GM12878 (cell line): Measurements from ENCODE around the gene TMEM237. TPM values are rescaled to one million over a fixed set of nuclear protein-coding genes. Genes with fewer than 3 reads are reported as not detected.
A peak's percentile ranks its signal among the peaks of the same experiment; 100 is the strongest.

Experiments used
- ATAC-seq: fragments of 200-7000 bp; cut with Tn5 transposase; 3 replicates; pipeline ENCODE4 v1.9.1; 2020; ENCODE audit warnings: mild to moderate bottlenecking, moderate library complexity
- BruUV-seq: library from RNA; stranded (reverse); fragments of 400-500 nt; replicated peaks from 2 replicates; lab custom pipeline; 2021; lab: Mats Ljungman, UMichigan
- CTCF ChIA-PET: fragments of 300-600 bp; sonication (Branson Sonifier 250); formaldehyde crosslinking; extraction: SDS; loops from one replicate; lab custom pipeline; 2021; ENCODE audit warnings: inconsistent platforms; lab: Yijun Ruan, JAX
- POLR2A ChIA-PET: fragments of 350-600 bp; formaldehyde crosslinking; extraction: SDS; loops from one replicate; lab custom pipeline; 2021; ENCODE audit warnings: inconsistent platforms; lab: Charles Lee
- RAD21 ChIA-PET: fragments of 300-600 bp; sonication (Branson Sonifier 250); formaldehyde crosslinking; loops from one replicate; lab custom pipeline; 2023; ENCODE audit warnings: antibody characterized with exemption; ENCODE audit not compliant: unreplicated experiment; lab: Charles Lee
- SMC1A ChIA-PET: fragments of 300-600 bp; sonication (Branson Sonifier 250); formaldehyde crosslinking; loops from one replicate; lab custom pipeline; 2023; ENCODE audit not compliant: unreplicated experiment, uncharacterized antibody; lab: Charles Lee
- DNase-seq: peaks from one replicate; pipeline ENCODE4 v3.0.0-alpha.2; 2011; ENCODE audit warnings: low read depth, low spot score
- FAIRE-seq: peaks from 3 replicates; lab custom pipeline; 2011; peaks lifted over from hg19 to GRCh38; lab: Jason Lieb, UNC
- H2AFZ ChIP-seq: 2 replicates; pipeline ENCODE4 v1.6.0; 2011; ENCODE audit warnings: low read depth, low read length, control low read depth; ENCODE audit not compliant: control insufficient read depth
- H3K27ac ChIP-seq: 2 replicates; pipeline ENCODE4 v1.5.1; 2011; ENCODE audit warnings: control low read depth; ENCODE audit not compliant: control insufficient read depth, insufficient read depth
- H3K27me3 ChIP-seq, 2 experiments: replicated peaks in 1 of 2; 2 replicates each; pipeline versions ENCODE4 v1.6.0 to v1.6.1; 2011; ENCODE audit warnings: low read length in 1 of 2; ENCODE audit not compliant: control insufficient read depth in 2 of 2, insufficient read depth in 2 of 2
- H3K36me3 ChIP-seq, 2 experiments: 2 replicates each; pipeline ENCODE4 v1.5.1; 2011; ENCODE audit warnings: low read length in 1 of 2; ENCODE audit not compliant: control insufficient read depth in 2 of 2, insufficient read depth in 2 of 2
- H3K4me1 ChIP-seq: 2 replicates; pipeline ENCODE4 v1.6.1; 2011; ENCODE audit warnings: mild to moderate bottlenecking, low read length, moderate library complexity, mixed read lengths; ENCODE audit not compliant: control insufficient read depth, insufficient read depth
- H3K4me2 ChIP-seq: 2 replicates; pipeline ENCODE4 v1.6.0; 2011; ENCODE audit warnings: control low read depth; ENCODE audit not compliant: control insufficient read depth, insufficient read depth
- H3K4me3 ChIP-seq: fragments of 200-600 bp; sonication (generic); 2 replicates; pipeline ENCODE4 v1.5.1; 2016
- H3K79me2 ChIP-seq: 2 replicates; pipeline ENCODE4 v1.6.0; 2011; ENCODE audit warnings: low read length; ENCODE audit not compliant: control insufficient read depth, insufficient read depth
- H3K9ac ChIP-seq: 2 replicates; pipeline ENCODE4 v1.8.0; 2011; ENCODE audit warnings: low read length, control low read depth, mixed read lengths; ENCODE audit not compliant: control insufficient read depth, insufficient read depth
- H3K9me3 ChIP-seq: replicated peaks from 3 replicates; pipeline ENCODE4 v1.5.1; 2011; ENCODE audit warnings: mild to moderate bottlenecking, low read length; ENCODE audit not compliant: control insufficient read depth, insufficient read depth
- H4K20me1 ChIP-seq: 2 replicates; pipeline ENCODE4 v1.6.0; 2011; ENCODE audit not compliant: control insufficient read depth, insufficient read depth
- ASH2L ChIP-seq: fragments of 300-600, 200-600 bp; sonication (generic); IDR thresholded peaks from 2 replicates; pipeline ENCODE4 v1.6.1; 2017; ENCODE audit warnings: low read depth, mild to moderate bottlenecking, borderline replicate concordance
- BRCA1 ChIP-seq: IDR thresholded peaks from 2 replicates; pipeline ENCODE4 v1.6.1; 2011; ENCODE audit warnings: low read depth, low read length, improper control_type of control experiment
- CHD2 ChIP-seq: IDR thresholded peaks from 2 replicates; pipeline ENCODE4 v1.6.1; 2011; ENCODE audit warnings: low read depth, low read length, improper control_type of control experiment, borderline replicate concordance
- CHD4 ChIP-seq: fragments of 200-600 bp; sonication (generic); IDR thresholded peaks from 2 replicates; pipeline ENCODE4 v1.6.1; 2016; ENCODE audit warnings: mild to moderate bottlenecking
- HDGF ChIP-seq: fragments of 450-650 bp; IDR thresholded peaks from 2 replicates; pipeline ENCODE4 v1.6.1; 2016; ENCODE audit warnings: antibody characterized with exemption
- JUND ChIP-seq: IDR thresholded peaks from 2 replicates; pipeline ENCODE4 v1.6.1; 2012; ENCODE audit warnings: low read depth, mild to moderate bottlenecking, low read length, improper control_type of control experiment, moderate library complexity
- LARP7 ChIP-seq: fragments of 450-650 bp; IDR thresholded peaks from 2 replicates; pipeline ENCODE4 v1.6.1; 2017; ENCODE audit warnings: mild to moderate bottlenecking
- NFYA ChIP-seq: IDR thresholded peaks from 2 replicates; pipeline ENCODE4 v1.6.1; 2011; ENCODE audit warnings: low read depth, mild to moderate bottlenecking, low read length, improper control_type of control experiment, borderline replicate concordance
- RUNX3 ChIP-seq: IDR thresholded peaks from 2 replicates; pipeline ENCODE4 v1.6.1; 2012; ENCODE audit warnings: low read length, inconsistent platforms
- SMAD1 ChIP-seq: fragments of 450-650 bp; IDR thresholded peaks from 2 replicates; pipeline ENCODE4 v1.6.1; 2018; ENCODE audit warnings: mild to moderate bottlenecking, low read depth; ENCODE audit not compliant: partially characterized antibody
- SMARCA5 ChIP-seq: fragments of 450-650 bp; IDR thresholded peaks from 2 replicates; pipeline ENCODE4 v1.6.1; 2017; ENCODE audit warnings: mild to moderate bottlenecking
- SMC3 ChIP-seq: IDR thresholded peaks from 2 replicates; pipeline ENCODE4 v1.6.1; 2011; ENCODE audit warnings: low read length, improper control_type of control experiment, borderline replicate concordance
- ZNF207 ChIP-seq: fragments of 450-650 bp; IDR thresholded peaks from 2 replicates; pipeline ENCODE4 v1.6.1; 2014; ENCODE audit warnings: antibody characterized with exemption, mild to moderate bottlenecking, borderline replicate concordance
- WGBS: methylation state at CpG from one replicate; pipeline ENCODE4 v1.1.6; 2016; ENCODE audit warnings: low lambda C conversion rate; ENCODE audit not compliant: insufficient replicate concordance, insufficient coverage; ENCODE audit errors: missing lambda C conversion rate; 5-methylcytosine and 5-hydroxymethylcytosine counted together
- in situ Hi-C: fragments of 300-500 bp; cut with MboI; formaldehyde crosslinking; loops from 9 replicates; pipeline ENCODE4 v1.14.3; 2018; ENCODE audit warnings: mixed read lengths
- intact Hi-C: fragments of 100-400 bp; cut with micrococcal nuclease; formaldehyde crosslinking; loops from one replicate; pipeline ENCODE4 v1.14.2; 2022; ENCODE audit not compliant: unreplicated experiment
- polyA plus RNA-seq, 11 experiments: library from polyadenylated mRNA; depleted of rRNA in 4 of 11; unstranded in 6 of 11; stranded (reverse) in 5 of 11; fragments of >200 nt; fragmentation: Nextera tagmentation in 4 of 11; fragmentation: Illumina TruSeq in 1 of 11; extraction: Ambion mirVana in 4 of 11; extraction: Trizol in 1 of 11; gene quantifications; 1 replicate in 1 of 11; 2 replicates in 10 of 11; pipeline versions ENCODE4 v1.2.1 to v1.2.3, GENCODE V29; 2011 to 2016; ENCODE audit warnings: inconsistent platforms in 2 of 11, missing spikeins in 2 of 11, low read depth in 1 of 11
- total RNA-seq, 4 experiments: library from RNA; depleted of rRNA in 3 of 4; stranded (reverse); fragments of >200 nt in 3 of 4; fragmentation: Illumina TruSeq in 1 of 4; extraction: Trizol in 1 of 4; gene quantifications; 2 replicates each; pipeline versions ENCODE4 v1.2.1 to v1.2.3, GENCODE V29; 2013 to 2021
- TF ChIP-seq, protein P1 (sequence below): fragments of 450-650 bp; conservative IDR thresholded peaks from 2 replicates; pipeline ENCODE4 v1.6.1; 2017; ENCODE audit warnings: mild to moderate bottlenecking, moderate library complexity
- TF ChIP-seq, protein P2 (sequence below): fragments of 450-650 bp; IDR thresholded peaks from 2 replicates; pipeline ENCODE4 v1.6.1; 2016; ENCODE audit warnings: mild to moderate bottlenecking

Gene TMEM237
- total and polyA plus RNA-seq, 10 of the 15 experiments (the other 5 are each of a cell fraction or from before 2014, with no cell fraction given), result 15.0 to 43.7 (median 29.3) TPM

DNA sequence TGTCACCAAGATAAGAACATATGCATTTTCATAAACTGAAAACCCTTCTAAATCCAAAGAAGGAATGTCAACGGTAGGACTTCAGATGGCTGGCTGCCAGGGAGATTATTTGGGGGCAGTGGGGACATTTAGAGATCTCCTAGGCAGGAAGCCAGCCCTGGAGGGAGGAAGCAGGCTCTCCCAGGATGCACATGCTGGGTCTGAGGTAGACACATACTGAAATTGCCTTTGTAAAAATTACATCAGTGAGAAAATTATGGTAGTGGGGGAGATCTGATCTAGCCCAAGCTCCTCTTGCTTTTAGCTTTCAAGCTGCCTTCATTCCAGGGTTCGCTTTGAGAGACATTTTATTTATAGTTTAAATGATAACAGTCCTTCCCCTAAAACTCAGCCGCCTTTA, 31.0 kb upstream of the TMEM237 start:
- Histone ChIP-seq H3K4me3 (no peak overlapping the region), H3K9ac (no peak overlapping the region), H4K20me1 (no peaks in the 10 kb centered on the region), H3K36me3 (no peaks in the 10 kb centered on the region), H3K27ac (no peak overlapping the region), H3K79me2 (no peaks in the 10 kb centered on the region), H3K27me3 (no peaks in the 10 kb centered on the region), H2AFZ (no peak overlapping the region), H3K4me1 (no peaks in the 10 kb centered on the region), H3K9me3 (no peaks in the 10 kb centered on the region), H3K4me2 (no peak overlapping the region)
- no peak for FAIRE-seq
- intact Hi-C loops, result no loop called here
- DNase-seq, result no peak
- TF ChIP-seq, protein P1, sequence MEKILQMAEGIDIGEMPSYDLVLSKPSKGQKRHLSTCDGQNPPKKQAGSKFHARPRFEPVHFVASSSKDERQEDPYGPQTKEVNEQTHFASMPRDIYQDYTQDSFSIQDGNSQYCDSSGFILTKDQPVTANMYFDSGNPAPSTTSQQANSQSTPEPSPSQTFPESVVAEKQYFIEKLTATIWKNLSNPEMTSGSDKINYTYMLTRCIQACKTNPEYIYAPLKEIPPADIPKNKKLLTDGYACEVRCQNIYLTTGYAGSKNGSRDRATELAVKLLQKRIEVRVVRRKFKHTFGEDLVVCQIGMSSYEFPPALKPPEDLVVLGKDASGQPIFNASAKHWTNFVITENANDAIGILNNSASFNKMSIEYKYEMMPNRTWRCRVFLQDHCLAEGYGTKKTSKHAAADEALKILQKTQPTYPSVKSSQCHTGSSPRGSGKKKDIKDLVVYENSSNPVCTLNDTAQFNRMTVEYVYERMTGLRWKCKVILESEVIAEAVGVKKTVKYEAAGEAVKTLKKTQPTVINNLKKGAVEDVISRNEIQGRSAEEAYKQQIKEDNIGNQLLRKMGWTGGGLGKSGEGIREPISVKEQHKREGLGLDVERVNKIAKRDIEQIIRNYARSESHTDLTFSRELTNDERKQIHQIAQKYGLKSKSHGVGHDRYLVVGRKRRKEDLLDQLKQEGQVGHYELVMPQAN, result no peak
- TF ChIP-seq SMC3, result no peak
- peak; percentile 43; the same call in 1 of the 2 replicates for TF ChIP-seq RUNX3
- SMC1A ChIA-PET, result no interaction called here
- BruUV-seq, result no TSS peak
- WGBS, result 33% methylated on average over 3 of the region's 3 CpGs
- RAD21 ChIA-PET, result no interaction called here
- in situ Hi-C loops, result no loop called here
- peak; percentile 28; the same call in 1 of the 3 replicates for ATAC-seq
- CTCF ChIA-PET, result no interaction called here
- POLR2A ChIA-PET, result no interaction called here

DNA sequence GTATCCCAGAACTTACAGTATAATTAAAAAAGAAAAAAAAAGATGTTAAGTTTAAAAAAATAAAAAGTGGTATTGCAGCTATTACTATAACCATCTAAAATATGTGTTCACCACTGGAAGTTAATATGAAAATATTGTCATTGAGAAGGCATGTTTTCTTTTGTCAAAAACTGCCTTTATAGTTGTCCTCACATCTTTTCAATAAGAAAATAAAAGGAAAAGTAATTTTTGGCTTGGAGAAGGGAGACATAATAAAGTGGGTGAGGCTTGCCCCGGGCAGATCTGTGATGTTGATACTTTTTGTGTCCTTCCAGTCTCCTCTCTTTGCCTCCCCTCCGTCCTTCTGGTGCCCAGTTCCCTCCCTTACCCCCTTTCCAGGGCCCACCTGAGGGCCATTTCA, 30.2 kb upstream of the TMEM237 start:
- Histone ChIP-seq H3K9me3 (no peaks in the 10 kb centered on the region), H2AFZ (no peak overlapping the region), H3K79me2 (no peaks in the 10 kb centered on the region), H3K9ac (no peak overlapping the region), H3K4me2 (no peak overlapping the region), H3K36me3 (no peaks in the 10 kb centered on the region), H3K27me3 (no peaks in the 10 kb centered on the region), H4K20me1 (no peaks in the 10 kb centered on the region), H3K27ac (no peak overlapping the region), H3K4me3 (no peak overlapping the region), H3K4me1 (no peaks in the 10 kb centered on the region)
- no TSS peak for BruUV-seq
- in situ Hi-C loops, result no loop called here
- SMC1A ChIA-PET, result no interaction called here
- ATAC-seq (no peak), FAIRE-seq (no peak), DNase-seq (no peak)
- intact Hi-C loops, result no loop called here
- 27% methylated on average over 2 of the region's 2 CpGs for WGBS
- POLR2A ChIA-PET, result no interaction called here
- RAD21 ChIA-PET, result no interaction called here
- CTCF ChIA-PET, result interaction anchor here (1.3 kb wide), 1 partner anchor 8 kb away, joined by 3 read pairs; no protein-coding TSS in a partner anchor
- TF ChIP-seq LARP7 (no peak), BRCA1 (no peak), CHD2 (no peak), HDGF (no peak), SMAD1 (no peak), ZNF207 (no peak), JUND (no peak), NFYA (no peak), ASH2L (no peak), SMARCA5 (no peak), CHD4 (no peak)
- TF ChIP-seq, protein P2, sequence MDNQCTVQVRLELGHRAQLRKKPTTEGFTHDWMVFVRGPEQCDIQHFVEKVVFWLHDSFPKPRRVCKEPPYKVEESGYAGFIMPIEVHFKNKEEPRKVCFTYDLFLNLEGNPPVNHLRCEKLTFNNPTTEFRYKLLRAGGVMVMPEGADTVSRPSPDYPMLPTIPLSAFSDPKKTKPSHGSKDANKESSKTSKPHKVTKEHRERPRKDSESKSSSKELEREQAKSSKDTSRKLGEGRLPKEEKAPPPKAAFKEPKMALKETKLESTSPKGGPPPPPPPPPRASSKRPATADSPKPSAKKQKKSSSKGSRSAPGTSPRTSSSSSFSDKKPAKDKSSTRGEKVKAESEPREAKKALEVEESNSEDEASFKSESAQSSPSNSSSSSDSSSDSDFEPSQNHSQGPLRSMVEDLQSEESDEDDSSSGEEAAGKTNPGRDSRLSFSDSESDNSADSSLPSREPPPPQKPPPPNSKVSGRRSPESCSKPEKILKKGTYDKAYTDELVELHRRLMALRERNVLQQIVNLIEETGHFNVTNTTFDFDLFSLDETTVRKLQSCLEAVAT, result no peak
